ENCODE data around the gene WDFY2.

DNA sequence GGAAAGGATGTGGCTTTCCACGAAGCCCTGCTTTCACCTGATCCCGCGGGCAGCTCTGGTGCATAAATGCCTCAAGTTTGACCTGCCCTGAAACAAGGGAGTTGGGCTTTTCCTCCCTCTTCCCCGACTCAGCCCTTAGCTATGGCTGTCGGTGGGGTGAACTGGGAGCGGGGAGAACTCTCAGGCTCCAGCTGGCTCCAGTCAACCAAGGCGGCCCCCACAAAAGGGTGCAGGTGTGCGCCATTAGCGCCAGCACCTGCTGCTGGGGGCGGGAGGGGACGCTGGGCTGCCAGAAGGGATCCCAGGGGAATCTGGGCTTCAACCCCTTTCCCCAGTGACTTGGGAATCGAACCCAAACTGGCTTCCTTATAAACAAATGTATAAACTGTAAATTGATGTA lies 226.8 kb downstream of the WDFY2 start:
- TF ChIP-seq, protein P1, sequence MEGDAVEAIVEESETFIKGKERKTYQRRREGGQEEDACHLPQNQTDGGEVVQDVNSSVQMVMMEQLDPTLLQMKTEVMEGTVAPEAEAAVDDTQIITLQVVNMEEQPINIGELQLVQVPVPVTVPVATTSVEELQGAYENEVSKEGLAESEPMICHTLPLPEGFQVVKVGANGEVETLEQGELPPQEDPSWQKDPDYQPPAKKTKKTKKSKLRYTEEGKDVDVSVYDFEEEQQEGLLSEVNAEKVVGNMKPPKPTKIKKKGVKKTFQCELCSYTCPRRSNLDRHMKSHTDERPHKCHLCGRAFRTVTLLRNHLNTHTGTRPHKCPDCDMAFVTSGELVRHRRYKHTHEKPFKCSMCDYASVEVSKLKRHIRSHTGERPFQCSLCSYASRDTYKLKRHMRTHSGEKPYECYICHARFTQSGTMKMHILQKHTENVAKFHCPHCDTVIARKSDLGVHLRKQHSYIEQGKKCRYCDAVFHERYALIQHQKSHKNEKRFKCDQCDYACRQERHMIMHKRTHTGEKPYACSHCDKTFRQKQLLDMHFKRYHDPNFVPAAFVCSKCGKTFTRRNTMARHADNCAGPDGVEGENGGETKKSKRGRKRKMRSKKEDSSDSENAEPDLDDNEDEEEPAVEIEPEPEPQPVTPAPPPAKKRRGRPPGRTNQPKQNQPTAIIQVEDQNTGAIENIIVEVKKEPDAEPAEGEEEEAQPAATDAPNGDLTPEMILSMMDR (IDR thresholded peaks at IDR 0.05) = no peak
- no peak for TF ChIP-seq POLR2A (IDR thresholded peaks at IDR 0.05)
